HepG2 (cell line): ENCODE results near the gene ADAMTSL4. TPM values are rescaled to one million over a fixed set of nuclear protein-coding genes. Genes with fewer than 3 reads are reported as not detected.
A peak's percentile ranks its signal among the peaks of the same experiment; 100 is the strongest.

Experiments used
- ATF6 ChIP-seq: sonication (generic); formaldehyde crosslinking; conservative IDR thresholded peaks from 2 replicates; pipeline ENCODE4 v1.4.0; 2020; ENCODE audit warnings: missing genetic modification reagents
- BRCA1 ChIP-seq: sonication (generic); formaldehyde crosslinking; IDR thresholded peaks from 2 replicates; pipeline ENCODE4 v1.4.0; 2020; ENCODE audit warnings: missing genetic modification reagents
- ELF1 ChIP-seq: sonication (generic); formaldehyde crosslinking; IDR thresholded peaks from 2 replicates; pipeline ENCODE4 v1.4.0; 2020; ENCODE audit warnings: missing genetic modification reagents
- ELF4 ChIP-seq: sonication (generic); formaldehyde crosslinking; IDR thresholded peaks from 2 replicates; pipeline ENCODE4 v1.5.0; 2020; ENCODE audit warnings: missing genetic modification reagents, mild to moderate bottlenecking, moderate library complexity, borderline replicate concordance
- KDM4B ChIP-seq: sonication (generic); formaldehyde crosslinking; IDR thresholded peaks from 2 replicates; pipeline ENCODE4 v1.4.0; 2020; ENCODE audit warnings: missing genetic modification reagents
- PPARG ChIP-seq: conservative IDR thresholded peaks from 2 replicates; pipeline ENCODE4 v1.6.1; 2016; ENCODE audit warnings: missing biosample characterization, missing genetic modification reagents
- PRPF4 ChIP-seq: fragments of 200-400 bp; formaldehyde crosslinking; IDR thresholded peaks from 2 replicates; pipeline ENCODE4 v1.6.1; 2016; ENCODE audit warnings: low read length, low read depth; ENCODE audit not compliant: poor library complexity, severe bottlenecking
- RFX5 ChIP-seq: IDR thresholded peaks from 2 replicates; pipeline ENCODE4 v1.6.1; 2011; ENCODE audit warnings: low read depth, low read length, improper control_type of control experiment
- SALL1 ChIP-seq: sonication (generic); formaldehyde crosslinking; IDR thresholded peaks from 2 replicates; pipeline ENCODE4 v1.8.0; 2022; ENCODE audit warnings: mild to moderate bottlenecking, missing genetic modification reagents
- SIX1 ChIP-seq: sonication (generic); formaldehyde crosslinking; IDR thresholded peaks from 2 replicates; pipeline ENCODE4 v1.4.0; 2020; ENCODE audit warnings: missing genetic modification reagents, borderline replicate concordance
- ZFP36 ChIP-seq: fragments of 150-350 bp; IDR thresholded peaks from 2 replicates; pipeline ENCODE4 v1.6.1; 2018; ENCODE audit warnings: borderline replicate concordance, low read length, low read depth; ENCODE audit not compliant: partially characterized antibody
- ZFYVE20 ChIP-seq: sonication (generic); formaldehyde crosslinking; IDR thresholded peaks from 2 replicates; pipeline ENCODE4 v1.8.0; 2023; ENCODE audit warnings: low read depth, mild to moderate bottlenecking, moderate library complexity, missing genetic modification reagents, borderline replicate concordance
- ZMYM4 ChIP-seq: sonication (generic); formaldehyde crosslinking; IDR thresholded peaks from 2 replicates; pipeline ENCODE4 v1.8.1; 2023; ENCODE audit warnings: mild to moderate bottlenecking, missing genetic modification reagents
- ZNF18 ChIP-seq: sonication (generic); formaldehyde crosslinking; IDR thresholded peaks from 2 replicates; pipeline ENCODE4 v1.8.0; 2022; ENCODE audit warnings: mild to moderate bottlenecking, missing genetic modification reagents; ENCODE audit not compliant: insufficient replicate concordance
- ZNF235 ChIP-seq: sonication (generic); formaldehyde crosslinking; IDR thresholded peaks from 2 replicates; pipeline ENCODE4 v1.8.1; 2023; ENCODE audit warnings: mild to moderate bottlenecking, missing genetic modification reagents, borderline replicate concordance
- ZNF335 ChIP-seq: sonication (generic); formaldehyde crosslinking; IDR thresholded peaks from 2 replicates; pipeline ENCODE4 v1.4.0; 2020; ENCODE audit warnings: missing genetic modification reagents
- ZNF362 ChIP-seq: sonication (generic); formaldehyde crosslinking; IDR thresholded peaks from 2 replicates; pipeline ENCODE4 v1.4.0; 2020; ENCODE audit warnings: missing genetic modification reagents, mild to moderate bottlenecking, borderline replicate concordance
- ZNF501 ChIP-seq: sonication (generic); formaldehyde crosslinking; IDR thresholded peaks from 2 replicates; pipeline ENCODE4 v1.5.1; 2020; ENCODE audit warnings: mild to moderate bottlenecking, moderate library complexity, missing genetic modification reagents
- ZNF709 ChIP-seq: sonication (generic); formaldehyde crosslinking; IDR thresholded peaks from 2 replicates; pipeline ENCODE4 v1.5.0; 2020; ENCODE audit warnings: mild to moderate bottlenecking, missing genetic modification reagents
- ZNF775 ChIP-seq: sonication (generic); formaldehyde crosslinking; IDR thresholded peaks from 2 replicates; pipeline ENCODE4 v1.4.0; 2020; ENCODE audit warnings: missing genetic modification reagents, mild to moderate bottlenecking, moderate library complexity, borderline replicate concordance
- ZNF788 ChIP-seq: sonication (generic); formaldehyde crosslinking; IDR thresholded peaks from 2 replicates; pipeline ENCODE4 v1.5.0; 2020; ENCODE audit warnings: mild to moderate bottlenecking, missing genetic modification reagents, borderline replicate concordance
- ZNF816 ChIP-seq: sonication (generic); formaldehyde crosslinking; IDR thresholded peaks from 2 replicates; pipeline ENCODE4 v1.8.0; 2022; ENCODE audit warnings: missing genetic modification reagents, mild to moderate bottlenecking, borderline replicate concordance
- ZSCAN21 ChIP-seq: sonication (generic); formaldehyde crosslinking; IDR thresholded peaks from 2 replicates; pipeline ENCODE4 v1.8.0; 2022; ENCODE audit warnings: mild to moderate bottlenecking, missing genetic modification reagents, moderate library complexity, borderline replicate concordance
- ZUFSP ChIP-seq: sonication (generic); formaldehyde crosslinking; IDR thresholded peaks from 2 replicates; pipeline ENCODE4 v1.9.0; 2021; ENCODE audit warnings: missing genetic modification reagents, mild to moderate bottlenecking, borderline replicate concordance
- polyA plus RNA-seq, 8 experiments: library from polyadenylated mRNA; depleted of rRNA in 3 of 8; stranded (reverse) in 7 of 8; unstranded in 1 of 8; fragments of >200 nt; fragmentation: Illumina TruSeq in 4 of 8; extraction: Trizol in 4 of 8; gene quantifications; 2 replicates each; pipeline versions ENCODE4 v1.2.1 to v1.2.3, GENCODE V29; 2011 to 2016; ENCODE audit warnings: low read depth in 4 of 8, missing spikeins in 1 of 8, mixed read lengths in 1 of 8; ENCODE audit not compliant: insufficient read depth in 1 of 8
- total RNA-seq, 5 experiments: library from RNA; depleted of rRNA; stranded (reverse); fragments of >200 nt; fragmentation: Illumina TruSeq; extraction: Trizol; gene quantifications; 2 replicates each; pipeline ENCODE4 v1.2.3, GENCODE V29; 2016; ENCODE audit warnings: low read depth in 1 of 5

The ADAMTSL4 gene
- total and polyA plus RNA-seq, 2 of the 13 experiments (the other 11 are each of a cell fraction or from before 2014, with no cell fraction given) = 3.9 to 16.4 TPM

- TF ChIP-seq ZNF775 = no peak
- no peak for TF ChIP-seq RFX5
- peak; percentile 19; the same call in 1 of the 2 replicates for TF ChIP-seq ZNF501
- no peak; the same call in 1 of the 2 replicates for TF ChIP-seq ELF1 (CRISPR knock-in tag)
- TF ChIP-seq ATF6 (CRISPR knock-in tag) = no peak
- no peak for TF ChIP-seq ZFP36
- no peak for TF ChIP-seq ZUFSP (CRISPR knock-in tag)
- TF ChIP-seq SALL1 (CRISPR knock-in tag) = peak; percentile 12; the same call in 1 of the 2 replicates
- no peak for TF ChIP-seq SIX1 (CRISPR knock-in tag)
- peak; percentile 81; the same call in 1 of the 2 replicates for TF ChIP-seq ZNF362 (CRISPR knock-in tag)
- TF ChIP-seq ZNF335 (CRISPR knock-in tag) = no peak
- no peak for TF ChIP-seq ZSCAN21 (CRISPR knock-in tag)
- TF ChIP-seq ZNF788 = no peak
- no peak for TF ChIP-seq KDM4B (CRISPR knock-in tag)
- no peak for TF ChIP-seq ZMYM4 (CRISPR knock-in tag)
- TF ChIP-seq ZNF816 (CRISPR knock-in tag) = 0 out of 2 replicates have a peak, but pooled peaks have one; percentile 1
- TF ChIP-seq BRCA1 (CRISPR knock-in tag) = no peak
- no peak for TF ChIP-seq ZFYVE20 (CRISPR knock-in tag)
- TF ChIP-seq ZNF709 = 0 out of 2 replicates have a peak, but pooled peaks have one; percentile 40
- no peak for TF ChIP-seq PPARG (CRISPR knock-in tag)
- TF ChIP-seq ZNF18 (CRISPR knock-in tag) = no peak
- no peak for TF ChIP-seq PRPF4
- TF ChIP-seq ELF4 (CRISPR knock-in tag) = no peak
- TF ChIP-seq ZNF235 (CRISPR knock-in tag) = no peak
These were observed 34.3 kb upstream of the ADAMTSL4 start (continued) for GRCh38 chr1:150514913-150515327.
